HG03135 (cell line): ENCODE measurements around the gene BRSK1.

Experiments
- ATAC-seq: cut with Tn5 transposase; IDR thresholded peaks from one replicate; pipeline ENCODE4 v1.9.1; 2021; ENCODE audit warnings: mild to moderate bottlenecking, moderate library complexity; ENCODE audit not compliant: unreplicated experiment

BRSK1 gene

DNA sequence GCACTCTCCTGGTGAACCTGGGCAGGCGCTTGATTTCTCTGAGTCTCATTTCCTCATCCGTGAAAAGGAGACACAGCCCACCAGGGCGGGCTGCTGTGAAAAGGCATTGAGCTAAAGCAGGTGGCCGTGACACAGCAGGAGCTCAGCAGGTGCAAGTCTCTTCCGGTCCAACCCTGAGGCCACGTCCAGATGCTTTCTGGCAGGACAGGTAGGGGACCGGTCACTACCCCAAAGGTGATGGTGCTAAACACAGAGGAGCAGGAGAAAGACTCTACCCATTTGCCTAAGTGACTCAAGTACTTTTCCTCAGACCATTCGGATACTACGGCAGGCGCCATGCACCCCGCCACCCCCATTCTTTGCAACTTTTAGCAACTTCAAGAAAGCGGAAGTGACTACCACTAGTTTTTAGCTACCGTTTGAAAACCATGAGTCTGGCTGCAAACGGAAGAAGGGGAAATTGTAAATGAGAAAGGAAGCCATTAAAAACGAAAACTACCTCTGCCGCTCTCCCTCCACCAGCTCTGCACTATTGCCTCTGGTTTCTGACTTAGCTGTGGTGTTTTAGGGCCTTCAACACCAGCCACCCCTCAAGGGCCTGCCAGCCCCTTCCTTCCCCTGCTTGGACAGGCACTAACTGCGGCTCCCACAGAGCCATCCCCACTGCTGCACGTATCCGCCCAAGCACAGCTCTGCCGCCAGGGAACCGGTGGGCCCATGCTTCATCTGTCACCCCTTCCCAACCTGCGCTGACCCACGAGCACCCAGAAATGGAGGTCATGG is 29.8 kb upstream of the BRSK1 start:
- ATAC-seq: peak; percentile 48

GRCh38 chr19:55254625-55254977 is 29.2 kb upstream of the BRSK1 start:
- ATAC-seq: no peak

GRCh38 chr19:55255618-55256423 is 28.0 kb upstream of the BRSK1 start:
- no peak for ATAC-seq

GRCh38 chr19:55256562-55257460 is 27.0 kb upstream of the BRSK1 start:
- ATAC-seq: no peak

DNA sequence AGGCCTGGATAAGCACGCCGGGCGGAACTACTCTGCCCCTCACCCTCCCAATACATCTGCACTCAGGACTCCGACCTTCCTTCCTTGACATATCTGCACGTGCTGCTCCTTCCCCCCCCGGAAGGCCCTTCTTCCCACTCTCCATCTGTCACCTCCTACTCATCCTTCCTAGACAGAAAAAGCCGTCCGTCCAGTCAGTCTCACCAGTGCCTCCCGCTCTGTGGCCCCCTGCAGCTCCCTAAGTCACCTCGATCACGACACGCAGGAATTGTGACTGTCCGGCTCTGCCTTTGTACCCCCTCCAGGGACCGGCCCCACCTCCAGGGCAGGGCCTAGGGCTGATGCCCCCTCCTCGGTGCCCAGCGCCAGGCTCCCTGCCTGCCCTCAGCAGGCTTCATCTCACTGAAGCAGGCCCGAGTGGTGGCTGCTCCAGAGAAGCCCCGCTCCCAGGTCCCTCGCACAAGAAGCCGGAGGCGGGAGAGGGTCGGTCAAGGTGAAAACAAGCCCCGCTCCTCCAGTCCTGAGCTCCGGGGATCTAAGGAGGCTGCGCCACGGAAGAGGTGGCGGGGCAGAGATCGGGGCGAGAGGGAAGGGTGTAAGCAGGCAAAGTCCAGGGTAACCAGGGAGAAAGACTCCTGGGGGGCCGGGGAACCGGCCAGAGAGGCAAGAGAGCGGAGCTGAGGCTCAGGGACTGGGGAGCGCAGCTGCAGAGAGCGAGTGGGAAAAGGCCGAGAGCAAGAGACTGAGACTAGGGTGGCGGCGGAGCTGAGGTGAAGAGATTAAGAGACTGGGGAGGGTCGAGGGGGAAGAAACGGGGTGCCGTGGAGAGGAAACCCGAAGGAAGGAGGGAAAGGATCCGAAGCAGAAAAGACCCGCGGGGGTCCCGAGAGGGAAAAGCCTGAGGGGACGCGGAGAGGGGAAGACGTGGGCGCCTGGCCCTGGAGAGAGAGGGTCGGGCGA is 26.1 kb upstream of the BRSK1 start:
- no peak for ATAC-seq

- peak; percentile 5 for ATAC-seq
Observed at GRCh38 chr19:55258476-55258827, 25.3 kb upstream of the BRSK1 start.

- peak; percentile 67 for ATAC-seq
Observed at GRCh38 chr19:55258828-55259539, 24.8 kb upstream of the BRSK1 start, which contains the start of gene PPP6R1. Gene PPP6R1 (minus strand): TSS chr19:55259017. CDS start chr19:55247103, 11,914 bp downstream.

DNA sequence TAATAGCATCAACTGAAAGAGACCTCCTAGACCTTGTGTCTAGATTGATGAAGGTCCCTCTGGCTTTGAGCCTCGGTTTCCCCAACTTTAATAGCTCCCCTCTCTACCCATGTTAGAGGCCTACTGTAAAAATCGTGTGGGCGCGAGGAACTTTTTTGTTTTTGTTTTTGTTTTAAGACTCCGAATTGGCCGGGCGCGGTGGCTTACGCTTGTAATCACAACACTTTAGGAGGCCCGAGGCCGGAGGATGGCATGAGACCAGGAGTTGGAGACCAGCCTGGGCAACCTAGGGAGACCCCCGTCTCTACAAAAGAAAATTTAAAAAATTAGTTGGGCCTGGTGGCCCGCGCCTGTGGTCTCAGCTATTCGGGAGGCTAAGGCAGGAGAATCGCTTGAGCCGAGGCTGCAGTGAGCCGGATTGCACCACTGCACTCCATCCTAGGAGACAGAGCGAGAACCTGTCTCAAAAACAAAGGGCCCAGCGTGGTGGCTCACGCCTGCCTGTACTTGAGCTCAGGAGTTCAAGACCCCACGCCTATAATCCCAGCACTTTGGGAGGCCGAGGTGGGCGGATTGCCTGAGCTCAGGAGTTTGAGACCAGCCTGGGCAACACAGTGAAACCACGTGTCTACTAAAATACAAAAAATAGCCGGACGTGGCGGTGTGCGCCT is 24.1 kb upstream of the BRSK1 start:
- no peak for ATAC-seq

DNA sequence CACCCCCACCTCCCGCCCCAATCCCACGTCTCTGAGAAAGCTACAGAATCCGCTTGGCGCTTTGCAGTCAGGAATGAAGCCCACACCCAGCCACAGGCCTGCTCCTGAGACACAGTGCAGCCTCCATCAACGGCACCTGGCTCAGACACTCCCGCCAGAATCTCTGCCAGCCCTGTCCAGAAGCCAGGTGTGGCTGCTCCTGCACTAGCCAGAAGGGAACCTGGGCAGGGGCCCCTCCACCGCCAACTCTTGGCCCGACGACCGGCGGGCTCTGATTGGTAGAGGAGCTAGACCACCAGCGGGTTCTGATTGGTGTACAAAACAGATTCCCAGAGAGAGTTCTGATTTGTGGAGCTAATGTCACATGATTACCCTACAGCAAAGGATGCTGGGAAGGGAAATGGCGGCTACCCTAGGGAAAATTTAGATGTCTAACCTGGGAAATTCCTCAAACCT is 22.1 kb upstream of the BRSK1 start:
- no peak for ATAC-seq

- ATAC-seq: no peak
Observed at GRCh38 chr19:55262359-55262758, 21.4 kb upstream of the BRSK1 start.

DNA sequence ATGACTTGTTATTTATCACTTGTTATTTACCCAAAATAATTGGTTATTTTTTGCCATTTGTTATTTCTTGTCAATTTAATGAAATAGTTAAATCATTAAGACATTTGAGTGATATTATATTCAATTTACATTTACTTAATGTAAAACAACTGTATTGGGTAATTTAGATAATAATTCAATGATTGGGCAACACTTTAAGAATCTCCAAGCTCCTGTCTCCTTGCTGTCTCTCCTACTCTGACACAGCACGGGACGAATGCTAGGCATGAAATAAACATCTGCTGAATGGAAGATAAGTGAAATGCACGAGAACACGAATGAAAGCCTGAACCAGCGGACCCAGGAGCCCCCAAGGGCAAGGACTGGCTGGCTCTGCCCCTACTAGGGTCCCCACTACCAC is 19.3 kb upstream of the BRSK1 start:
- ATAC-seq: no peak

GRCh38 chr19:55265173-55265572 is 18.6 kb upstream of the BRSK1 start:
- no peak for ATAC-seq

- ATAC-seq: no peak
Observed at GRCh38 chr19:55265723-55266386, 17.9 kb upstream of the BRSK1 start.

DNA sequence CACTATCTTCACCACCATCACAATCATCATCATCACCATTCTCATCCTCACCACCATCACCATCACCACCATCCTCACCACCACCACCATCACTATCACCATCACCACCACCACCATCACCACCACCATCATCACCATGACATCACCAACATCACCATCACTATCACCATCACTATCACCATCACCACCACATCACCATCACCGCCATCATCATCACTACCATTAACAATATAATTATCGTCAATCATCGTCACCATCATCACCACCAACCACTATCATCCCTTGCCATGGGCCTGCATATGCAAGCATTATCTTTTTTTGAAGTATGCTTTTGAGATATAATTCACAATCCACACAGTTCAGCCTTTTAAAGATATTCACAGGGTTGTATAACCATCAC is 17.4 kb upstream of the BRSK1 start:
- ATAC-seq: no peak

DNA sequence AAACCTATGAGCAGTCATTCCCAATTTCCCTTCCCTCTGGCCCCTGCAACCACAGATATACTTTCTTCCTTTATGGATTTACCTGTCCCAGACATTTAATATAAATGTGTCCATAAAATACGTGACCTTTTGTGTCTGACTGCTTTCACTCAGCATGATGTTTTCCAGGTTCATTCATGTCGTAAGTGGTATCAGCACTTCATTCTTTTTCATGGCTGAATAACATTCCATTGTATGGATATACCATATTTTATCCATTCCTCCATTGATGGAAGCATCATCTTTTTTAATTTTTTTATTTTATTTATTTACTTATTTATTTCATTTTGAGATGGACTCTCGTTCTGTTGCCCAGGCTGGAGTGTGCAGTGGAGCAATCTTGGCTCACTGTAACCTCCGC is 17.0 kb upstream of the BRSK1 start:
- ATAC-seq: no peak

- no peak for ATAC-seq
Observed at GRCh38 chr19:55269299-55269698, 14.5 kb upstream of the BRSK1 start.

DNA sequence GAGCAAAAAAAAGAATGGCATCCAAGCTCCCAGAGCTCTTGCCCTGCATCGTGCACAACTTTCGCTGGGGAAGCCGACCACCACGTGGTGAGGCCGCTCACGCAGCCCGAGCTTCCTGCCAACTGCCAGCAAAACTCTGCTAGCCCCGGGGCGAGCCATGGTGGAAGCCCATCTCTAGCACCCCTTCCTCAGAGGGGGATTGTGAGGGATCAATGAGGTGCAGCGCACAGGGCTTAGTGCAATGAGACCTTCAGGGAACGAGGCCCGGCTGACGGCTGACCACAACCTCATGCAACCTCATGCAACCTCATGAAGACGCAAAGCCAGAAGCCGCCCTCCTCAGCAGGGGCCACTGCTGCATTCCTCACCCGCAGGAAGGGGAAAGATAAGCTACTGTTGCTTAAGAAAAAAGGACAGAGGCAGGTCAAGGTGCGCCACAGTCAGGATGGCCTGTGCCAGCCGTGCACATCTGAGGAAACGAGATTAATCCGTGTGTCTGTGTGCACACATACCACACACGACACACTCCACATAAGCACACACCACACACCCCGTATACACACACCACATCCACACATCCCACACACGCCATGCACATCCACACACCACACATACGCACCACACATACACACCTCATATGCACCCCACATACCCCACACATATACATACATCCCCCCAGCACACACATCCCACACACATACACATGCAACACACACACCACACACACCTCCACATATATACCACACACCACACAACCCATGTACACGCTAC is 13.4 kb upstream of the BRSK1 start:
- no peak for ATAC-seq

GRCh38 chr19:55272142-55272541 is 11.7 kb upstream of the BRSK1 start:
- no peak for ATAC-seq
